Activated T-helper 1 cell treated with anti-CD3 and anti-CD28 coated beads, Interleukin-12 subunit alpha, Interleukin-12 subunit beta, Interleukin-2, Interleukin-4 antibody, amounts not matched to agents 30 ng/mL and 10 ng/mL and 1 ng/mL, durations not matched to agents 14 hours and 24 hours and 36 hours (primary cell): ENCODE data around the gene RAB24. TPM values are rescaled to one million over a fixed set of nuclear protein-coding genes. Genes with fewer than 3 reads are reported as not detected.

Experiments
- DNase-seq: peaks from one replicate; pipeline ENCODE4 v3.0.0; 2021; ENCODE audit warnings: low spot score
- H3K27ac Mint-ChIP-seq: one replicate; pipeline ENCODE4 v1.8.0; 2021; ENCODE audit warnings: mild to moderate bottlenecking, mixed read lengths
- H3K27me3 Mint-ChIP-seq: one replicate; pipeline ENCODE4 v1.8.0; 2022; ENCODE audit warnings: mild to moderate bottlenecking, moderate library complexity, mixed read lengths; ENCODE audit not compliant: insufficient read depth
- H3K36me3 Mint-ChIP-seq: one replicate; pipeline ENCODE4 v1.8.0; 2021; ENCODE audit warnings: low read depth, mixed read lengths
- H3K4me1 Mint-ChIP-seq: one replicate; pipeline ENCODE4 v1.8.0; 2021; ENCODE audit warnings: low read depth, mixed read lengths
- H3K4me3 Mint-ChIP-seq: one replicate; pipeline ENCODE4 v1.8.0; 2021; ENCODE audit warnings: mild to moderate bottlenecking, moderate library complexity, mixed read lengths
- H3K9me3 Mint-ChIP-seq: one replicate; pipeline ENCODE4 v1.8.0; 2021; ENCODE audit warnings: mixed read lengths
- intact Hi-C: fragments of 100-400 bp; cut with micrococcal nuclease; formaldehyde crosslinking; loops from one replicate; pipeline ENCODE4 v1.15.1; 2024
- total RNA-seq: library from RNA; stranded (reverse); gene quantifications from 2 replicates; pipeline ENCODE4 v1.2.3, GENCODE V29; 2022

RAB24 gene
- total RNA-seq, 1 donor from 2014 or later = 19.7 TPM

DNA sequence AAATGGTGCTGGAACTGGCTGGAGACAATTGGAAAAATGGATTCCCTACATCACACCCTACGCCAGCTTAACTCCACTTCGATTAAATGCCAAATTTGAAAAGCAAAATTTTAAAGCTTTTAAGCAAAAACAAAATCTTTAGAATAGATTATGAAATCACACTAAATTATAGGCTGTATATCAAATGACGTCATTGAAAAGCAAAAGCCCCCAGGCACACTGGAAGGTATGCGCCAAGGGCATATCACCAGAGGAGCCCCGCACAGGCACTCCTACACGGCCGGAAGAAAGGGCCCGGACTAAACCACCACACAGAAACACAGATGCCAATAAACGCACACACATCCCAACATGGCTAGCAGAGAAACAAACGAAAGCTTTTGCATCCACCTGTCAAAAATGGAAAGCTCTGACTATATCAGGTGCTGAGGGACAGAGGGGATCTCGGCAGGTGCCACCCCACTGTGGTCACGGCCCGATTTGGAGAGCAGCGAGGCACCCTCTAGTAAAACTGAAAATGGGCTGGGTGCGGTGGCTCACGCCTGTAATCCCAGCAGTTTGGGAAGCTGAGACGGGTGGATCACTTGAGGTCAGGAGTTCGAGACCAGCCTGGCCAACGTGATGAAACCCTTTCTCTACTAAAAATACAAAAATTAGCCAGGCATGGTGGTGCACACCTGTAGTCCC, 25.2 kb upstream of the RAB24 start:
- no peaks in the 10 kb centered on the region for H3K9me3 Mint-ChIP-seq
- peaks cover 9% of the 10 kb centered on the region for H3K4me1 Mint-ChIP-seq
- no peak overlapping the region for H3K4me3 Mint-ChIP-seq
- no peak for DNase-seq
- no peak overlapping the region for H3K27ac Mint-ChIP-seq
- no peaks in the 10 kb centered on the region for H3K27me3 Mint-ChIP-seq
- intact Hi-C loops = no loop called here
- H3K36me3 Mint-ChIP-seq = peaks cover 16% of the 10 kb centered on the region

DNA sequence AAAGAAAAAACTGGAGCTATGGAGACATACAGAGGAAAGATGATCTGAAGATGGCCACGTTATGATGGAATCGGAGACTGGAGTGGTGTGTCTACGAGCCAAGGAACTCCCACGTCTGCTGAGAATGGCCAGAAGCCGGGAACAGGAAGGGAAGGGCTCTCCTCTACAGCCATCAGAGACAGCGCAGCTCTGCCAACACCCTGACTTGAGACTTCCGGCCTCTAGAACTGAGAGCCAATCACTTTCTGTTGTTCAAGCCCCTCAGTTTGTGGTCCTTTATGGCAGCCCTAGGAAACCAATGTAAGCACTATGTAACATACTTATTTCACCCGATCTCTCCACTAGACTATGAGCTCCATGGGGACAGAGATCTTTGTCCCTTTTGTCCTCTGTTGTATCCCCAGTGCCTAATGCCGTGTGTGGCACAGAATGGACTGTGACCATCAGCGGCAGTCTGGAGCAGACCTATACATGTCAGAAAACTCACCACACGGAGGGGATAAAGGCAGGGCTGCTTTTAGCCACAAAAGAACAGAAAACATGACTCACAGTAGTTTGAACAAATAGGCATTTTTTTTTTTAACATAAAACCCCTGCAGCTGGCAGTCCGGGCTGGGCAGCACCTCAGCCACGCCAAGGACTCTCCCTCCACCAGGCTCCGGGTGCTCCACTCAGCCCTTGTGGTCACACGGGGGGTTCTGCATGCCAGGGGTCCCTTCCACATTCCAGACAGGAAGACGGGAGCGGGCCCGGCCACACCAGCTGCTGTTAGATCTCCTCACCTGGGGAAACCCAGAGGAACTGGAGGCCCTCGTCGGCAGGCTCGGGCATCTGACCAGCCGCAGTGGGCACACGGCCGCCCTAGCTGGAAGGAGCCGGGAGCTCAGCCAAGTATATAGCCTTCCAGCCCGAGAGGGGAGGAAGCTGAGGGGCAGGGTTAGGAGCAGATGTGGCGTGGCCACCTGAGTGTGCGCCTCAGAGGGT, 24.3 kb upstream of the RAB24 start:
- no peaks in the 10 kb centered on the region for H3K9me3 Mint-ChIP-seq
- peaks cover 9% of the 10 kb centered on the region for H3K4me1 Mint-ChIP-seq
- no peak overlapping the region for H3K4me3 Mint-ChIP-seq
- H3K27ac Mint-ChIP-seq = no peak overlapping the region
- H3K36me3 Mint-ChIP-seq = peaks cover 12% of the 10 kb centered on the region
- H3K27me3 Mint-ChIP-seq = no peaks in the 10 kb centered on the region
- no peak for DNase-seq
- intact Hi-C loops = no loop called here

DNA sequence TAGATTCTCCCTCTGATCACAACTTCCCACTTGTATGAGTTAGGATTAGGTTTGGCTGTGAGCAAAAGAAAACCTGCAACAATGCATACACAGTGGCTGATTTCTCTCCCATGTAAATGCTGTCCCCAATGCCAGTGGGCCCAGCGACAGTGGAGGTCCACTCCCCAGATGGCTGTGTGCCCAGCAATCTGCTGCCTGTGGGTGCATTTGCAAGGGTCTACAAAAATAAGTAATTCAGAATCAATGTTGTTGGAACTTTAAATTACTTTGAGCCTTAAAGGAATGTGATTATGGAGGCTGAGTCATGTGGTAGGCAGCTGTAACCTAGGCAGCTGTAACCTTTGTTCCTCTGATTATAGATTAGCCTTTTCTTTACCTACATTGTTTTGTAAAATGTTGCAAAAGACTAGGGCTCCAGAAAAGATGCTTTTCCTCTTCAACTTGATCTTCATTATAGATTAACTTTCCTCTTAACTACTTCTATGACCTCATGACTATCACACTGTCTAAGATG, 22.4 kb upstream of the RAB24 start:
- Mint-ChIP-seq H3K36me3 (peaks cover 12% of the 10 kb centered on the region), H3K4me1 (peaks cover 9% of the 10 kb centered on the region), H3K27me3 (no peaks in the 10 kb centered on the region), H3K4me3 (no peak overlapping the region), H3K9me3 (no peaks in the 10 kb centered on the region), H3K27ac (no peak overlapping the region)
- intact Hi-C loops = no loop called here
- no peak for DNase-seq

- H3K27me3 Mint-ChIP-seq = no peaks in the 10 kb centered on the region
- peaks cover 5% of the 10 kb centered on the region for H3K9me3 Mint-ChIP-seq
- H3K36me3 Mint-ChIP-seq = peaks cover 13% of the 10 kb centered on the region
- DNase-seq = no peak
- intact Hi-C loops = no loop called here
- peaks cover 15% of the 10 kb centered on the region for H3K4me1 Mint-ChIP-seq
- no peak overlapping the region for H3K27ac Mint-ChIP-seq
- no peak overlapping the region for H3K4me3 Mint-ChIP-seq
Observed at GRCh38 chr5:177320879-177321278, 17.4 kb upstream of the RAB24 start.

DNA sequence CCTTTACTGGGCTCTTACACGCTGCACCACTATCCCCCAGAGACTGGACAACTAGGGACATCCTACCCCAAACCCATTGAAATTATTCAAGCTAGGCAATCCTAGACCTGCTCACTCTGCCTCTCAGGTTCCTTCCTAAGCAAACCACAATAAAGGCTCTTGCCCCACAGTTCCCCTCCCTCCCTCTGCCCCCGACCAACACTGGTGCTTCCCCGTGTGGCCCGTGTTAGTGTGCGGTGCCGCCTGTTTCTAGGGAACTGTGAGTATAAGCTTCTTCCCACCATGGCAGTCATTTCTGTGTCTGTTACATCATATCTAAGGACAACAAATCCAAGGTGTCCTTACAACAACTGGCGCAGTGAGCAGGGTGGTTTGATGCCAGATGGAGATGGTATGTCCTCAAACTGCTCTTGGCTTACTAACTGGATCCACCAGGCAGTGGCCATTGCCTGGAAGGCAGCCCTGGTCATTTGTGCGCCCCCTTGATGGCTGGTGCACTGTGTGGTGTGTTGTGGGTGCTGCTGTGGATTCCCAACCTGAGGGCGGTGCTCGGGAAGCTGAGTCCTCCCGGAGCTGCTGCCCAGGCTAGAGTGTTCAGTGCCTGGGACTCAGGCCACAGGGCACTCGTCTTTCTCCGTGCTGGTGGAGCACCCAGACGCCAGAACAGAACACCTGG, 16.5 kb upstream of the RAB24 start:
- Mint-ChIP-seq H3K4me1 (peaks cover 16% of the 10 kb centered on the region), H3K27ac (no peak overlapping the region), H3K36me3 (peaks cover 11% of the 10 kb centered on the region), H3K27me3 (no peaks in the 10 kb centered on the region), H3K9me3 (peaks cover 5% of the 10 kb centered on the region), H3K4me3 (no peak overlapping the region)
- no peak for DNase-seq
- intact Hi-C loops = loop anchor here (2.0 kb wide), 1 partner anchor 135 kb away; no protein-coding TSS in a partner anchor

DNA sequence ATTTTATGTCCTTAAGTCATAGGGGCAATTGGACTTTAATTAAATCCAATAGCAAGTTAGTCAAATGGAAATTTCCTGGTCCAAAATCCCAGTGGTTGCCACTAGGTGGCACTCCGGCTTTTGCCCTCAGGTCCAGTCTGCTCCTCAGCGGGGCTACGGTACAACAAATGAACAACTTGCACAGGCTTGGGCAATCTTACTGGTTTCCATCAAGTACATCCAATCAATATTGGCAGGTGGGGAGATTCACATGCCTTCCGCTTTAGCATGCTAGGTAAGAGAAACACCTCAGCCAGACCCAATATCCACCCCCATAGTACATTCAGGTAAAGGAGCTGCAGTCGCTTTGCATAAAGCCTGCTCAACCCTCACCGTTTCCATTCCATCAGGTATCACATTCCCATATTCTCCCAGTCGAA, 14.4 kb upstream of the RAB24 start:
- no peak overlapping the region for H3K27ac Mint-ChIP-seq
- intact Hi-C loops = loop anchor here (1.0 to 2.0 kb wide), 4 partner anchors 72 to 183 kb away; no protein-coding TSS in a partner anchor
- peaks cover 22% of the 10 kb centered on the region for H3K4me1 Mint-ChIP-seq

DNA sequence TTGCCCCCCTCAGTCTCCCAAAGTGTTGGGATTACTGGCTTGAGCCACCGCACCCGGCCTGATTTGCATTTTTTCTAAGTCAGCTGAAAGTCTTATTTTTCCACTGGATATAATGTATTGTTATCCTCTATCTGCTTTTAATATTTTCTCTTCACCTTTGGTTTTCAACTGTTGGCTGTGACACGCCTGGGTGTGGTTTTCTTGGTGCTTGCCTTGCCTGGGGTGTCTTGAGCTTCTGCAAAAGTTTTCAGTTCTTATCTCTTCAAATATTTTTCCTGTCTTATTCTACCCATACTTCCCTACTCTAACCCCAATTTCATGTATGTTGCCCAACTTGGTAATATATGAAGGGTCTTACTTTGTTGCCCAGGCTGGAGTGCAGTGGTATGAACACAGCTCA, 12.5 kb upstream of the RAB24 start:
- H3K36me3 Mint-ChIP-seq = peaks cover 11% of the 10 kb centered on the region
- peaks cover 5% of the 10 kb centered on the region for H3K9me3 Mint-ChIP-seq
- peaks cover 30% of the 10 kb centered on the region for H3K4me1 Mint-ChIP-seq
- H3K4me3 Mint-ChIP-seq = no peak overlapping the region
- no peaks in the 10 kb centered on the region for H3K27me3 Mint-ChIP-seq
- no peak for DNase-seq
- intact Hi-C loops = no loop called here
- no peak overlapping the region for H3K27ac Mint-ChIP-seq

More for the DNA sequence above, 14.4 kb upstream of the RAB24 start:
- Mint-ChIP-seq H3K4me3 (no peak overlapping the region), H3K27me3 (no peaks in the 10 kb centered on the region), H3K9me3 (peaks cover 5% of the 10 kb centered on the region), H3K36me3 (peaks cover 11% of the 10 kb centered on the region)
- DNase-seq = peak; percentile 61

DNA sequence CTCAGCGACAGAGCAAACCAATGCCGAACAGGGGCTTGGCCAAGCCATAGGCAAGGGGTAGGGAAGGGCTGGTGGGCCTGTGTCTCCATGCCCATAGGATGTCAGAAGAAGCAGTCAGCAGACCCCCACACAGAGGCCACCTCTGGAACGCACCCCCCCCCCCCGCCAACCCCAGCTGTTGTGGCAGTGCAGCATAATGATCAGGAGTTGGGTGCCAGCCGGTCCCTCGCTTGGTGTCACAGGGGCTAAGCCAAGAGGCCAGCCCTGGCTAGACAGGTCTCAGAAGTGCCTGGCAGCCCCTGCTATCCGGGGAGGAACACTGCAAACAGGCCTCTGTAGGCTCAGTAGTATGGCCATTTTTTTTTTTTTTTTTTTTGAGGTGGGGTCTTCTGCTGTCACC, 11.9 kb upstream of the RAB24 start:
- peaks cover 5% of the 10 kb centered on the region for H3K9me3 Mint-ChIP-seq
- H3K4me3 Mint-ChIP-seq = no peak overlapping the region
- no peaks in the 10 kb centered on the region for H3K27me3 Mint-ChIP-seq
- H3K4me1 Mint-ChIP-seq = peaks cover 34% of the 10 kb centered on the region
- H3K36me3 Mint-ChIP-seq = peaks cover 11% of the 10 kb centered on the region
- intact Hi-C loops = no loop called here
- H3K27ac Mint-ChIP-seq = no peak overlapping the region
- no peak for DNase-seq

DNA sequence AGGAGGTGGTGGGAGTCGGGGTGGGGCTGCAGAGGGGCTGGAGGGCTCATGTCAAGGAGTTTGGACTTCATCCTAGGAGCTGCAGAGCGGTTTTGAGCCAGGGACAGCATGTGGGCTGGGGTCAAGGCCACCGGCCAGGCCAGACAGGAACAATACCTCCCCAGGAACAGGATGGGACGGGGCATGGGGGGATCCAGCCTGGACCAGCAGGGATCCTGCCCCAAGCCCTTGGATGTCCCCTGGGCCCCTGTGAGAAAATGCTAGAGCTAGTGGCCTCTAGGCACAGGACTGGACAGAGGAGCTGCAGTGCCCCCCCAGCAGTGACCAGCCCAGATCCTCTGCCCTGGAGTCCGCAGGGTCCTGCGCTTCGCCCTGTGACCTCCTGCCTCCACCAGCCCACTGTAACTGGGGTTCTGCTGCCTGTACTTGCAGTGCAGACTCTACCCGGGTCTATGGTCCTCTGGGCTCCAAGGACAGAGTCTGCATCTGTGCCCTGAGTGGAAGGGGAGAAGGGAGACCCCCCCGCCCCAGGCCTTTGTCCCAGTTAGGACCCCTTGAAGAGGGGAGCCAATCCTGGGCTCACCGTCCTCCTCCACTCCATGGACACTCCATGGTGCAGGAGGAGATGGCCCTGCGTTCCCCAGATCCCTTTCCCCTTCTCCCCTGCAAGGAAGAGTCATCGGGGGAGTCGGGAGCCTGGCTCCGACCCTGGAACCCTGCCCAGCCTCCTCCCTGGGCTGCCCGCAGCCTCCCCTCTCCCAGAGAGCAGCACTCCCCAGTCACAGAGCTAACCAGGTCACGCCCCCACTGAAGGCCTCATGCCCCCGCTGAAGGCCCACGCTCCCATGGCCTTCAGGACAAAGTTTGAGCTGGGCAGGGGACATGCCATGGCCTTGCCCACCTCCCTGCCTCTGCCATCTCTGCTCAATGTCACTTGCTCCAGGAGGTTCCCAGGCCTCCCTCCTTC, 11.1 kb upstream of the RAB24 start:
- intact Hi-C loops = loop anchor here (5.0 kb wide), 3 partner anchors 307 to 838 kb away; partner anchors contain the start of genes NHP2, RNF44 and UIMC1
- peaks cover 4% of the 10 kb centered on the region for H3K9me3 Mint-ChIP-seq
- H3K27ac Mint-ChIP-seq = no peak overlapping the region
- H3K27me3 Mint-ChIP-seq = no peaks in the 10 kb centered on the region
- no peak for DNase-seq
- no peak overlapping the region for H3K4me3 Mint-ChIP-seq
- peaks cover 9% of the 10 kb centered on the region for H3K36me3 Mint-ChIP-seq
- peaks cover 40% of the 10 kb centered on the region for H3K4me1 Mint-ChIP-seq

- Mint-ChIP-seq H3K36me3 (peaks cover 9% of the 10 kb centered on the region), H3K27me3 (no peaks in the 10 kb centered on the region), H3K9me3 (no peaks in the 10 kb centered on the region), H3K27ac (no peak overlapping the region), H3K4me1 (peaks cover 48% of the 10 kb centered on the region), H3K4me3 (no peak overlapping the region)
- intact Hi-C loops = loop anchor here (1.0 to 5.0 kb wide), 6 partner anchors 203 to 839 kb away; partner anchors contain the start of genes DDX41, NHP2, RNF44 and TMED9
- no peak for DNase-seq
Observed at GRCh38 chr5:177313561-177314259, 10.2 kb upstream of the RAB24 start.

GRCh38 chr5:177312649-177313181, 9.2 kb upstream of the RAB24 start:
- H3K4me1 Mint-ChIP-seq = peaks cover 43% of the 10 kb centered on the region
- peak; percentile 50 for DNase-seq
- H3K27ac Mint-ChIP-seq = peak overlapping the region; percentile 84
- no peaks in the 10 kb centered on the region for H3K9me3 Mint-ChIP-seq
- intact Hi-C loops = loop anchor here (1.0 to 5.0 kb wide), 9 partner anchors 39 to 840 kb away; partner anchors contain the start of genes DDX41, GRK6, LMAN2 and NHP2
- no peaks in the 10 kb centered on the region for H3K27me3 Mint-ChIP-seq
- H3K4me3 Mint-ChIP-seq = peak overlapping the region; percentile 87
- H3K36me3 Mint-ChIP-seq = peaks cover 9% of the 10 kb centered on the region
